Measurements from ENCODE around the gene OTOP2.
A peak's percentile ranks its signal among the peaks of the same experiment; 100 is the strongest.

The OTOP2 gene

GRCh38 chr17:74922694-74923537, 1.2 kb upstream of the OTOP2 start, which contains the start of gene USH1G:
Gene USH1G (minus strand): TSS chr17:74923255. CDS start chr17:74923073, 182 bp downstream.
- H3K79me2 ChIP-seq (ENCODE audit: control insufficient read depth, low read length) = no peaks in the 10 kb centered on the region
- no peaks in the 10 kb centered on the region for H3K4me1 ChIP-seq (ENCODE audit: control insufficient read depth, low read length)
- TF ChIP-seq, protein P1, sequence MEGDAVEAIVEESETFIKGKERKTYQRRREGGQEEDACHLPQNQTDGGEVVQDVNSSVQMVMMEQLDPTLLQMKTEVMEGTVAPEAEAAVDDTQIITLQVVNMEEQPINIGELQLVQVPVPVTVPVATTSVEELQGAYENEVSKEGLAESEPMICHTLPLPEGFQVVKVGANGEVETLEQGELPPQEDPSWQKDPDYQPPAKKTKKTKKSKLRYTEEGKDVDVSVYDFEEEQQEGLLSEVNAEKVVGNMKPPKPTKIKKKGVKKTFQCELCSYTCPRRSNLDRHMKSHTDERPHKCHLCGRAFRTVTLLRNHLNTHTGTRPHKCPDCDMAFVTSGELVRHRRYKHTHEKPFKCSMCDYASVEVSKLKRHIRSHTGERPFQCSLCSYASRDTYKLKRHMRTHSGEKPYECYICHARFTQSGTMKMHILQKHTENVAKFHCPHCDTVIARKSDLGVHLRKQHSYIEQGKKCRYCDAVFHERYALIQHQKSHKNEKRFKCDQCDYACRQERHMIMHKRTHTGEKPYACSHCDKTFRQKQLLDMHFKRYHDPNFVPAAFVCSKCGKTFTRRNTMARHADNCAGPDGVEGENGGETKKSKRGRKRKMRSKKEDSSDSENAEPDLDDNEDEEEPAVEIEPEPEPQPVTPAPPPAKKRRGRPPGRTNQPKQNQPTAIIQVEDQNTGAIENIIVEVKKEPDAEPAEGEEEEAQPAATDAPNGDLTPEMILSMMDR (IDR thresholded peaks at IDR 0.05; ENCODE audit: low read depth, low read length, poor library complexity, severe bottlenecking) = no peak
- TF ChIP-seq EZH2phosphoT487 (IDR thresholded peaks at IDR 0.05; ENCODE audit: borderline replicate concordance, low read length) = no peak
- H3K9me2 ChIP-seq (replicated peaks; ENCODE audit: control insufficient read depth, low read length) = no peaks in the 10 kb centered on the region
- no peak within 1 kb of the TSS for H3K27ac ChIP-seq (ENCODE audit: low read depth, low read length)
- H3F3A ChIP-seq (ENCODE audit: control insufficient read depth, insufficient read depth) = no peaks in the 10 kb centered on the region
- no peaks in the 10 kb centered on the region for H3K9me3 ChIP-seq (ENCODE audit: control insufficient read depth, insufficient read depth, low read length)
- no peak within 1 kb of the TSS for H3K4me3 ChIP-seq (ENCODE audit: low read length)
- no peaks in the 10 kb centered on the region for H3K36me3 ChIP-seq (ENCODE audit: control insufficient read depth, low read length)
- H4K20me1 ChIP-seq (ENCODE audit: control insufficient read depth, insufficient read depth, low read depth, low read length) = no peaks in the 10 kb centered on the region
- H3K27me3 ChIP-seq (ENCODE audit: control insufficient read depth, low read length) = peaks cover 19% of the 10 kb centered on the region
- no peak within 1 kb of the TSS for H3K4me2 ChIP-seq (ENCODE audit: low read length)

- no peaks in the 10 kb centered on the region for H3K9me3 ChIP-seq (ENCODE audit: control insufficient read depth, insufficient read depth, low read length)
- H3K36me3 ChIP-seq (ENCODE audit: control insufficient read depth, low read length) = no peaks in the 10 kb centered on the region
- no peaks in the 10 kb centered on the region for H3F3A ChIP-seq (ENCODE audit: control insufficient read depth, insufficient read depth)
- H4K20me1 ChIP-seq (ENCODE audit: control insufficient read depth, insufficient read depth, low read depth, low read length) = no peaks in the 10 kb centered on the region
- H3K27me3 ChIP-seq (ENCODE audit: control insufficient read depth, low read length) = peaks cover 19% of the 10 kb centered on the region
- H3K27ac ChIP-seq (ENCODE audit: low read depth, low read length) = no peak overlapping the region
- no peak overlapping the region for H3K4me3 ChIP-seq (ENCODE audit: low read length)
- H3K79me2 ChIP-seq (ENCODE audit: control insufficient read depth, low read length) = no peaks in the 10 kb centered on the region
- H3K9me2 ChIP-seq (replicated peaks; ENCODE audit: control insufficient read depth, low read length) = no peaks in the 10 kb centered on the region
- H3K4me1 ChIP-seq (ENCODE audit: control insufficient read depth, low read length) = no peaks in the 10 kb centered on the region
- TF ChIP-seq, protein P1 (IDR thresholded peaks at IDR 0.05; ENCODE audit: low read depth, low read length, poor library complexity, severe bottlenecking) = peak; percentile 75
- no peak for TF ChIP-seq EZH2phosphoT487 (IDR thresholded peaks at IDR 0.05; ENCODE audit: borderline replicate concordance, low read length)
- H3K4me2 ChIP-seq (ENCODE audit: low read length) = no peak overlapping the region
Observed at GRCh38 chr17:74923538-74924249, 379 bp upstream of the OTOP2 start.

DNA sequence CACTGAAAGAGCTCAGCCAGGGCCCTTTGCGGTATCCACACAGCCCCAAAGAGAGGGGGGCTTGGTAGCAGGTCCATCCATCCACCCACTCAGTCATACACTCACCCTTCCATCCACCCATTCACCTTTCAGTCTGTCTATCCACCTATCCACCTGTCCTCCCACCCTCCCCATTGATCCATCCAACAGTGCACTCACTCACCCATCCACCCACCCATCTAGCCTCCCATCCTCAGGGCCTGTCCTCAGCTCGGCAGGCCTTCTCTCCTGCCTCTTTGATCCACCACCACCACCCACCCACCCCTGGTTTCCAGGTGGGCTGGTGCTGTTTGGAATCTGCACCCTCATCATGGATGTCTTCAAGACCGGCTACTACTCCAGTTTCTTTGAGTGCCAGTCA, 1.2 kb downstream of the OTOP2 start:
- Histone ChIP-seq H3K9me2 (replicated peaks; ENCODE audit: control insufficient read depth, low read length) (no peaks in the 10 kb centered on the region), H3K79me2 (ENCODE audit: control insufficient read depth, low read length) (no peaks in the 10 kb centered on the region), H3K27me3 (ENCODE audit: control insufficient read depth, low read length) (peaks cover 17% of the 10 kb centered on the region), H3K27ac (ENCODE audit: low read depth, low read length) (no peak overlapping the region), H3K4me3 (ENCODE audit: low read length) (no peak overlapping the region), H3K36me3 (ENCODE audit: control insufficient read depth, low read length) (no peaks in the 10 kb centered on the region), H4K20me1 (ENCODE audit: control insufficient read depth, insufficient read depth, low read depth, low read length) (no peaks in the 10 kb centered on the region), H3K4me2 (ENCODE audit: low read length) (no peak overlapping the region), H3K9me3 (ENCODE audit: control insufficient read depth, insufficient read depth, low read length) (no peaks in the 10 kb centered on the region), H3F3A (ENCODE audit: control insufficient read depth, insufficient read depth) (no peaks in the 10 kb centered on the region), H3K4me1 (ENCODE audit: control insufficient read depth, low read length) (no peaks in the 10 kb centered on the region)
- no peak for TF ChIP-seq EZH2phosphoT487 (IDR thresholded peaks at IDR 0.05; ENCODE audit: borderline replicate concordance, low read length)
- TF ChIP-seq, protein P1 (IDR thresholded peaks at IDR 0.05; ENCODE audit: low read depth, low read length, poor library complexity, severe bottlenecking) = no peak
